ENCODE data around the gene SIN3A.
"Not testable (repeated sequence)": the region's sequence is repeated elsewhere in the genome, so short reads cannot be mapped to it uniquely, and the experiment has no call there.

The SIN3A gene

GRCh38 chr15:75353604-75354003 lies 97.9 kb downstream of the SIN3A start:
- no peak for DNase-seq

GRCh38 chr15:75352186-75353080 lies 99.1 kb downstream of the SIN3A start:
- no peak for DNase-seq

GRCh38 chr15:75350601-75351361 lies 100.7 kb downstream of the SIN3A start:
- DNase-seq, result peak; percentile 19

- DNase-seq, result peak; percentile 91
These were observed 101.5 kb downstream of the SIN3A start for GRCh38 chr15:75349851-75350588.

GRCh38 chr15:75349351-75349669 lies 102.2 kb downstream of the SIN3A start:
- DNase-seq, result peak; percentile 22

GRCh38 chr15:75348562-75349350 lies 102.7 kb downstream of the SIN3A start:
- DNase-seq, result peak; percentile 50

- DNase-seq, result peak; percentile 33
These were observed 103.4 kb downstream of the SIN3A start for GRCh38 chr15:75348034-75348561.

- peak; percentile 58 for DNase-seq
These were observed 104.1 kb downstream of the SIN3A start for GRCh38 chr15:75347222-75348033.

GRCh38 chr15:75346796-75347221 lies 104.7 kb downstream of the SIN3A start, which contains the start of gene NEIL1:
NEIL1 (plus strand) TSS chr15:75347039; CDS start chr15:75348906, 1,867 bp downstream.
- no peak for DNase-seq

GRCh38 chr15:75343953-75344352 lies 107.5 kb downstream of the SIN3A start:
- not testable (repeated sequence) for DNase-seq

GRCh38 chr15:75342221-75342620 lies 109.3 kb downstream of the SIN3A start:
- DNase-seq, result no peak

GRCh38 chr15:75339531-75340240 lies 111.8 kb downstream of the SIN3A start:
- no peak for DNase-seq

- no peak for DNase-seq
These were observed 112.7 kb downstream of the SIN3A start for GRCh38 chr15:75338661-75339240.

GRCh38 chr15:75335705-75336355 lies 115.7 kb downstream of the SIN3A start, which contains the start of gene COMMD4:
COMMD4 (plus strand) TSS chr15:75336063; CDS start chr15:75336090, 27 bp downstream.
- DNase-seq, result peak; percentile 97

- DNase-seq, result no peak
These were observed 116.2 kb downstream of the SIN3A start for GRCh38 chr15:75335313-75335704.

- DNase-seq, result peak; percentile 42
These were observed 117.7 kb downstream of the SIN3A start for GRCh38 chr15:75333654-75334419.

GRCh38 chr15:75332093-75332492 lies 119.4 kb downstream of the SIN3A start:
- DNase-seq, result not testable (repeated sequence)

- no peak for DNase-seq
These were observed 121.9 kb downstream of the SIN3A start for GRCh38 chr15:75329571-75329970.

All from RPMI8226 (cell line).